ENCODE measurements around the gene ADCY5.
"Not testable (repeated sequence)": the region's sequence is repeated elsewhere in the genome, so short reads cannot be mapped to it uniquely, and the experiment has no call there.

Gene ADCY5

DNA sequence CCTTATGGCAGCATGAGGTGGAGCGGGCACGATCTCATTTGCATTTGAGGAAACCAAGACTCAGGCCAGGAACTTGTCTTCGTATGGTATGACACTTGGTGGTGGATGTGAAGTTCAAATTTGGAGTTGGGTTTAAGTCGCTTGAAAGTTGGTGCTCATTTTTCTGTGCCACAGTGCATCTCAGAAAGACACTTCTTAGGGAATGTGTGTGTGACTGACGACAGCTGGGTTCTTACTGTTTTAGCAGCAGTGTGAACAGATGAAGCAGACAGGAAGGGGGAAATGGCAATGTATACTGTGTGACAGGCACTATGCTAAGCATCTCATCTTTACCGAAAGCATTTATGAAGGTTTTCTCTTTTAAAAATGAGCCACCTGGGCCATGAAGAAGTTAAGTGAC lies 171.8 kb downstream of the ADCY5 start:
- no peak for DNase-seq (ENCODE audit: low read depth in 1 of 2, low spot score in 1 of 2)

DNA sequence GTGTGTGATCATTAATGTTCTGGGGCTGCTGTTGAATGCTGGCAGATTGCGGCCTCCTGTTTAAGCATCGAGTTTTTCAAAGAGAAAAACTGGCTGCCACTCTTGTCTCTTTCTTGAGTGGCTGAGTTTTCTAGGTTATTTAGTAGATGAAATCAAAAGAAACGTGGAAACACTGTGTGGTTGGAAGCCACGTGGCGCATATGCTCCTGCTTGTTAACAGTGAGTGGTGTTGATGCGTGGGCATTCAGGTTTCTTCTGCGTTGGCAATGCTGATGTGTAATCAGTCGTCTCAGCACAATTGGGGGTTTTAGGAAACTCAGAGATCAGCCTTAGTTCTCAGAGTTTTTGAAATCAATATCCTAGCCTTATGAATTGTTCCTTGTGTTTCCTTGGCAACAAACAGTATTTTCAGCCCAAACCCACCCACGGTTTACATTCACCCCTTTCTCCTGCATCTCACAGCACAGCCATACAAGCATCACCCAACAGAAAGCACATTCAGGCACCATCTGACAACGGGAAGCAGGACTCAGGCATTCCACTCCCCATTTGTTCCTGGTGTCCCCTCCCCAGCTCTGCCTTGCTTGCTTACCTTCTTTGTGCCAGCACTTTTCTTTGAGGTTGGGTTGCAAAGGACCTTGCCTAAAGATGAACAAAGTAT lies 172.4 kb downstream of the ADCY5 start:
- no peak for DNase-seq (ENCODE audit: low read depth in 1 of 2, low spot score in 1 of 2)

DNA sequence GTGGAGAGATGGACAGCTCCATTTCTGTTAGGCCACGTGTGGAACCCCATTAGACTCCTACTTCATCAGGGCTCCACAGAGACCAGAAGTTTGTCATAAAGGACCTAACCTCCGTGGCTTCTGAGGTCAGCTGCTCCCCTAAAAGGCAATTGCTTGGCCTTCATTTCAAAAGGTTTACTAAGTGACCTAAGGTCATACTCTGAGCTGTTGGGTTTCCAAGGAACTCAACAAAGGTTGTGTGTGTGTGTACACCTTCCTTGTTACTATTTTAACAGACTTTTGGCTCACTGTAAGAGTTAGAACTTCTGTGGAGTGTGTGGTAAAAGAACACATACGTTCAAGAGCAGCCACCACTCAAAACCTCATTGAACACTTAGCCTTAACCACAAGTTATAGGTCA lies 173.2 kb downstream of the ADCY5 start:
- no peak for DNase-seq (ENCODE audit: low read depth in 1 of 2, low spot score in 1 of 2)

DNA sequence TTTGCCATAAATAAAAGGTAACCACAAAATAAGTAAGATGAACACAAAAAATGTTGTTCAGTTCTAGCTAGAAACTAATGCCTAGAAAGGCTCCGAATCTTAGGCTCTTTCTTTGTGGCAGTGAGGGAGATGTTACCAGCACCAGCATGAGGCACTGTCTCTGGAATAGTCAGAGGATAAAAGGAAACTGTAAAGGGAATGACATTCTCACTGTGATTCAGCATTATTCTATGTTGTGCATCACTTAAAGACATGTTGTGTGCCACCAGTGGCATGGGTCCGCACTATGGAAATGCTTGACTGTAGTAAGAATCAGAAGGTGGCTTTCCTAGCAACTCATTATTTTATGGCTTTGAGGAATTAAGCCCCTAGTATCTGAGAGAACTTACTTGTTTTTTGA lies 176.3 kb downstream of the ADCY5 start:
- no peak for DNase-seq (ENCODE audit: low read depth in 1 of 2, low spot score in 1 of 2)

DNA sequence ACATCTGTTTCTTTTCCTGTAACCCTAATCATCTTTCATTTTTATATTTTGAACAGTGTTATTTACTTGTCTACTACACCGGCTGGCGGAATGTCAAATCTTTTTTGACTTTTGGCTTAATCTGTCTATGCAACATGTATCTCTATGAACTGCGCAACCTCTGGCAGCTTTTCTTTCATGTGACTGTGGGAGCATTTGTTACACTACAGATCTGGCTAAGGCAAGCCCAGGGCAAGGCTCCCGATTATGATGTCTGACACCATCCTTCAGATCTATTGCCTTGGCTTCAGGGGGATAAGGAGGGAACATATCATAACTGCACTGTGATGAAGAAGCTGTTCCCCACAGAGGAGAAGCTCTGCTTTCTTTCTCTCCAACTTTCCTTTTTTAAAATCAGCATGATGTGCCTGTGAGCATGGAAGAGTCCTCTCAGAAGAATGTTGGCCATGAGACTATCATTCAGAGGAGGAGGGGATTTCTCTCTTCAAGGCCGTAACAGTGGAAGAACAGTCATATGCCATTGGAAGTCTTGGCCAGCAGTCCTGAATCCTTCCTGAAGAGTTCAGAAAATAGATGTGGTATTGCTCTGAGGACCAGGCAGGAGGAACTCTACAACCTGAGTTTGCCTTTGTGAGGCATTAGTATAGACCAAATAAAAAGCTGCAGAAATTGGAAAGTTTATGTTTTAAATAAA lies 177.3 kb downstream of the ADCY5 start:
- DNase-seq (ENCODE audit: low read depth in 1 of 2, low spot score in 1 of 2), result no peak

DNA sequence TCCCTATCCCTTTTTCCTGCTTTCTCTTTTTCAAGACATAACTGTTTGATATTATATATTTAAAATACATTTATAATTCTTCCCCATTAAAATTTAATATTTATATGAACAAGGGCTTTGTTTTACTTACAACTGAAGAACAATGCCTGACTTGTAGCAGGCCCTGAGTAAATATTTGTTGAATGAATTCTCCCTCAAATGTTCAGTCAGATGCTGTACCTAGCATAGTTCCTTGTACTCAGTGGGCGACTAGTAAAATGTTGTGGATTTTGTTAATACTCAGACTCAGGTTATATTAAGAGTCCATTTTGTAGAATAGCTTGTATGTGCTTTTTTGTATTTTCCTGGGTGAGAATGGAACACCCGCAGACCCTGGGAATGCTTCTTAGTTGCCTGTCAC lies 178.1 kb downstream of the ADCY5 start:
- DNase-seq (ENCODE audit: low read depth in 1 of 2, low spot score in 1 of 2), result no peak

DNA sequence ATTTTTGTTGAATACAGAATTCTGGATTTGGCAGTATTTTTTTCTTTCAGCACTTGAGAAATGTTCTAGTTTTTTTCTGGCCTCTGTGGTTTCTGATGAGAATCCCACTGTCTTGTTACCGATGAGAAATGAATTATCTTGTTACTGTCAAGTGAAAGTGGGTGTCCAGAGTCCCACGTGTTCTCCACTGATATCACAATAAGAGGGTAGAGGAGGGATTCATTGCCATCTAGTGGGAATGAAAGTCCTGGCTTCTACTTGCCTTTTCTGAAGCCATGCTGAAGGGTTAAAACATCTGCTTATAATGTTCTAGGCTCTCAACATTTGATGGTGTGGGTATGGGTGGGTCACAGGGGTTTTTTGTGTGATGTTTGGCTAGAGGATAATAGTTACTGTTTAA lies 181.1 kb downstream of the ADCY5 start:
- no peak for DNase-seq (ENCODE audit: low read depth in 1 of 2, low spot score in 1 of 2)

DNA sequence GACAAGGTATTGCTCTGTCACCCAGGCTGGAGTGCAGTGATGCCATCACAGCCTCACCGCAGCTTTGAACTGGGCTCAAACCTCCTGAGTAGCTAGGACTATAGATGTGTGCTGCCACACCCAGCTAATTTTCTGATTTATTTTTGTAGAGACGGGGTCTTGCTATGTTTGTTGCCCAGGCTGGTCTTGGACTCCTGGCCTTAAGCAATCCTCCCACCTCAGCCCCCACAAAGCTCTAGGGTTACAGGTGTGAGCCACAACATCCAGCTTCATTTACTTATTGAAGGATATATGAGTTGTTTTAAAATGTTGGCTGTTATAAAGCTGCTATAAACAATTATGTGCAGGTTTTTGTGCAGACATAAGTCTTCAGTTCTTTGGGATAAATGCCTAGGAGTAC lies 184.9 kb downstream of the ADCY5 start:
- no peak for DNase-seq (ENCODE audit: low read depth in 1 of 2, low spot score in 1 of 2)

DNA sequence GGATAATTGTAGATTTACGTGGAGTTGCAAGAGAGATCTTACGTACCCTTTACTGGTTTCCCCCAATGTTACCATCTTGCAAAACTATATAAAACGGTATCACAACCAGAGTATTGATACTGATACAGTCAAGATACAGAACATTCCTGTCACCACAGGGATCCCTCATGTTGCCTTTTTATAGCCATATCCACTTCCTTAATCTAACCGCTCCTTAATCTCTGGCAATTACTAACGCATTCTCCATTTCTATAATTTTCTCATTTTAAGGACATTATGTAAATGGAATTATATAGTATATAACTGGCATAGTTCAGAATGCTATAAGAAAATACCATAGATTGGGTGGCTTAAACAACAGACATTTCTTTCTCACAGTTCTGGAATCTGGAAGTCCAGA lies 186.0 kb downstream of the ADCY5 start:
- no peak for DNase-seq (ENCODE audit: low read depth in 1 of 2, low spot score in 1 of 2)

DNA sequence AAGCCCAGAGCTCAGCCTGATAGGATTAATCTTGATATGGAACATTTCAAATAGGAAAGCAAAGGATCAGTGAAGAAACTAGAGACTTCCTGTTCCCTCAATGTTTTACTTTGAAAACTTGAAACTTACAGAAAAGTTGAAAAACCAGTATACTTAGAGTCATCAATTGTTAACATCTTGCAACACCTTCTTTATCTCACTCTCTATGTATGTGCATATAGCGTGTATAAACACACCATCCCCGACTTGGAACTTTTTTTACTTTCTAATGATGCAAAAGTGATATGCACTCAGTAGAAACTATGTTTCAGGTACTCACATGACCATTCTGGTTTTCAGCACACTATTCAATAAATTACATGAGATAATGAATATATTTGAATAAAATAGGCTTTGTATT lies 186.7 kb downstream of the ADCY5 start:
- DNase-seq (ENCODE audit: low read depth in 1 of 2, low spot score in 1 of 2), result no peak

DNA sequence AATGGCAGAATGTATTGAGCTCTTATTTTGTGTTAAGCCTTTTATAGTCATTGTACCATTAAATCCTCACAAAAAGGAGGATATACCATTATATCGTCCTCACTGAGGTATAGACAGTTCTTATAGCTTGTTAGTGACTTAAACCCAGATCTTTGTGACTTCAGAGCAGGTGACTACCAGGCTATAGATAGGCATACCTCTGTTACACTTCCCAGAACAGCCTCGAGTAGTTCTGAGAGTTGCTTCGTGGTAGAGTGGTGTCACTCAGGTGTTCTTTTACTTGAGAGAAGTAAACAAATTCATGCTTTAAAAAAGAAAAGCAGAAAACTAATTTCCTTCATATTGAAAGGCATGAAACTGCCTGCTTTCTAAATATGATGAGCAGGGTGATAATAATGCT lies 187.2 kb downstream of the ADCY5 start:
- no peak for DNase-seq (ENCODE audit: low read depth in 1 of 2, low spot score in 1 of 2)

DNA sequence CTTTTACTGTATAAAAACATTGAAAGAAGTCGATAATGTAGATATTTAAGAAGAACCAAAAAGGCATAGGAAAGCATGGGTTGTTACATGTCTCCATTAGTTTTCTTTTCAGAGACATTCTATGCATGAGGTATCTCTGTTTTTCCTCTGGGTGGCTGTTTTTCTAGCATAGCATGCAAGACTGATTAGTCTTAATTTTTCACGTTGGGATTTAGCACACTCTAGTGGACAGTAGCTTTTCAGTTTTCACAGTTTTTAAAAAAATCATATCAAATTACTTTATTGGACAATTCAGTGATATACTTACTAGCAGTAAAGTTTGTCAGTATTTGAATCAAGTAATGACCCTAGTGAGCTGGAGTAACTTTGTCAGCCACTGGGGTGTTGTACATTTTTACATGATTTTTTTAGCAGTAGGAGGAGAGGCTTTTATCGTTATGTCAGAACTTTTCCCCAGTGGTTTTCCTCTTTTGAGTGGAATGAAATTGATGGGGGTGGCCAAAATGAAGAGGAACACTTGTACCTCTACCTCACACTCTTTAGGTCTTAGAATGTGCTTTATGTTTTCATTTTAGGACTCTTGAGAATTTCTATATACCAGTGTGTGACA lies 190.0 kb downstream of the ADCY5 start:
- no peak for DNase-seq (ENCODE audit: low read depth in 1 of 2, low spot score in 1 of 2)

DNA sequence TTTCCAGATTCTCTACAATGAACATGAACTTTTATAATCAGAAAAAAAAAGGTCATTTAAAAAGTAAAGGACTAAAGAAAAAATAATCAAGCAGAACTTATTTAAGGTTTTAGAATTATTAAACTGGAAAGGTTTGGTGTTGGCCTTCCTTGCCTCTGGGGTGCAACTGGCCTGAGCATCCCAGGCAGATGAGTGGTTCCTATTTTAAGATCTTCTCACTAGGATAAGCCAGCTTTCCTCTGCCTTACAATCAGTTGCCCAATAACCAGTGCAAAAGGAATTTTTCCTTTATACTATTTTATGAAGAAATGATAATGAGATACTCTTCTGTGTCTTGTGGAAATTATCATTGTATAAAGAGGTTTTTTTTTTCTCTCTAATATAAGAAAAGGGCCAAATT lies 190.5 kb downstream of the ADCY5 start:
- no peak for DNase-seq (ENCODE audit: low read depth in 1 of 2, low spot score in 1 of 2)

DNA sequence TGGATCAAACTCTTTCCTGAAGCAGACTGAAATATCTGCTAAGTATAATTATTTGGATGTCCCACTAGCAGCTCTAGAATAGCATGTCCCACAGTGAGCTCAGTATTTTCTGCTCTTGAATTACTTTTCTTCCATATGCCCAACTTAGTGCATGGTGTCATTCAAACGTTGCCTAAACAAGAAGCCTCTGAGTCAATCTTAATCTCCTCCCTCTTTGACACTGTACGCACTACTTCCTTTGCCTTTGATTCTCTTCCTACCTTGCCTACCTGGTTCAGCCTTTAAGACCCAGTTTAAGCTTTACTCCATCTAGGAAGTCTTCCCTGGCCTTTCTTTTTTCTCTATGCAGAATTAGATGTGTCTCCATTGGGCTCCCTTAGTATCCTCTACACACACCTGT lies 192.6 kb downstream of the ADCY5 start:
- no peak for DNase-seq (ENCODE audit: low read depth in 1 of 2, low spot score in 1 of 2)

DNA sequence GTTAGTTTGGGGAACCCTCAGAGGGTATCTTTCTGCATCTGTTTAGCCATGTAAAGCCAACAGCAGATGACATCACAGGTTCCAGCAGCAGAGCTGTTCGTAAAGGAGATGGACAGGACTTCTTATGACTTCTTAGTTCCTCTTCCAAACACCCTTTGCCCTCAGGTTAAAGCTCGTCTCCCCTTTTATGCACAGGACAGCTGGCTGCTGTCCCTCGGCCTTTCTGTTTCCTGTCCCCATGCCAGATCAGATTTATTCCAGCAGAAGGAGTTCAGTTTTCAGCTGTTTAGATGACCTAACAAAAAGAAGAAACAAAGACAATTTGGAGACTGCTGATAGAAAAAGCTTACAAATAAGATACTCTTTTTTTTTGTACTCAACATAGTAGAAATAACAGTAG lies 202.0 kb downstream of the ADCY5 start:
- no peak for DNase-seq (ENCODE audit: low read depth in 1 of 2, low spot score in 1 of 2)

DNA sequence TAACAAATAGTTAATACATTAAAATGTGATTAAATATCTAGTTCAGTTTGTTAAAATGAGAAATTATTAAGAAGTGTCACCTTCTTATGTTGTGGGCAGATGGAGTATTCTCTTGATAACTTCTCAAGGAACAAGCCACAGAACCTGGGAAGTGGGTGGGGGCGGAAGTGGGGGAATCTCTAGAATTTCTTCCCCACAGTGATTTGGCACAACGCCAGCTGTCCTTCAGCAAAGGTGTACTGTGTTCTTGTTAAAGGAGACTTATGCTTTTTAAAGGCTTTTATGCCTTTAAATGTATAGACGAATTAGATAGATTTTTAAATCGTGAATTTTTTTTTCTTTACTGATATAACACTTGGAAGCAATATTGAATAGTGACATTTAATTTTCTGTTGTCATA lies 204.8 kb downstream of the ADCY5 start:
- DNase-seq (ENCODE audit: low read depth in 1 of 2, low spot score in 1 of 2), result peak in 1 of 2 donors; percentile 4

DNA sequence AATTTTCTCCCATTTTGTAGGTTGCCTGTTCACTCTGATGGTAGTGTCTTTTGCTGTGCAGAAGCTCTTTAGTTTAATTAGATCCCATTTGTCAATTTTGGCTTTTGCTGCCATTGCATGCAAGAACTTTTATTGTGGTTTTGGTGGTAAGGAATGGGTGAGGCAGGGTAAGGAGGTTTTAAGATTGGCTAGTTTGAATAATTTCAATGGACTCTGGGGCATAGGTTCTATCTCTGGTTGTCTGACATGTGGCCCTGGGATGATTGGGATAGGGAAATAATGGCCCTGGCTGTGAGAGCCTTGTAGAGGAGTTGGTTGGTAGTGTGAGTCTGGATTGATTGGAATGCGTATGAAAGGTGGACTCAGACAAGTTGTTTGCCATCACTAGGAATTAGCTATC lies 209.1 kb downstream of the ADCY5 start:
- no peak for DNase-seq (ENCODE audit: low read depth in 1 of 2, low spot score in 1 of 2)

DNA sequence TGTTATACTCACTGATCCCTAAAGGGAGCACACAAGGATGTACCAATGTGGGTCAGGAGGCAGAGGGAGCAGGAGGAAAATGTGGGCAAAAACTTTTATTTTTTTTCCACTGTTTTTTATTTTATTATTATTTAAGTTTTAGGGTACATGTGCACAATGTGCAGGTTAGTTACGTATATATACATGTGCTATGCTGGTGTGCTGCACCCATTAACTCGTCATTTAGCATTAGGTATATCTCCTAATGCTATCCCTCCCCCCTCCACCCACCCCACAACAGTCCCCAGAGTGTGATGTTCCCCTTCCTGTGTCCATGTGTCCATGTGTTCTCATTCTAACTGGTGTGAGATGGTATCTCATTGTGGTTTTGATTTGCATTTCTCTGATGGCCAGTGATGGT lies 209.7 kb downstream of the ADCY5 start:
- not testable (repeated sequence) for DNase-seq (ENCODE audit: low read depth in 1 of 2, low spot score in 1 of 2)

DNA sequence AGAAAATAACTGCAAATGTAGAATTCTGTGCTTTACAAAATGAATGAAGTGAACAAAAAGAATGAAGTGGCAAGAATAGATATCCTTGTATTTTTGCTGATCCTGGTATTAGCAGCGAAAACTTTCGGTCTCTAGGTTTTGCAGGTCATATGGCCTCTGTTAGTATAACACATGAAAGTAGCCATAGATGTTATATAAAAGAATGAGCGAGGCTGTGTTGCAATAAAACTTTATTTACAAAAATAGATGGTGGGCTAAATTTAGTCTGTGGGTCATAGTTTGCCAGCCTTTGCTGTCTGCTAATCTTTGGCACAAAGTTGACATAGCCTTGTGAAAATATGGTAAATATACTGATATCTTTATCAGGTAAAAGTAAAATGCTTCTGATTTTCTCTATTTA lies 212.0 kb downstream of the ADCY5 start:
- DNase-seq (ENCODE audit: low read depth in 1 of 2, low spot score in 1 of 2), result no peak

Data from activated T-helper 1 cell treated with anti-CD3 and anti-CD28 coated beads, Interleukin-2, amount 50 U/mL, for 16 hours (primary cell).